ENCODE measurements around the gene MAD1L1.
"Not testable (repeated sequence)": the region's sequence is repeated elsewhere in the genome, so short reads cannot be mapped to it uniquely, and the experiment has no call there.

MAD1L1 gene

DNA sequence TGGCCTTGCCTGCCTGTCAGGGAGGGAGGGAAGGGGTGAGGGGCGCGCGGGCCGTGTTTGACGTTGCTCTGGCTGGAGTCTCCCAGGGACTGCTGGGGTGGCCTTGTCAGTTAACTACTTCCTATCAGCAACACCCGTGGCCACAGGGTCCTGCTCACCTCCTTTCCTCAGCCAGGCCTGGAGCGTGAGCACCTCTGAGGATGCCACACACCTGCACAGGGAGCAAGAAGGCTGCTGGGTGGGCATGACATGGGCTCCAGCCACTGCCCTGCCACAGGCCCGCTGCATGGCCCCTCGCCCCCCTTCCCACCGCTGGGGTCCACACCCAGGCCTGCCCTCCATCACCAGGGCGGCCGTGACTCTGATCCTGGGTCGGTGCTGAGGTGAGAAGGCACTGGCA lies 350.3 kb downstream of the MAD1L1 start:
- H3K4me3 ChIP-seq (ENCODE audit: low read depth, low read length) = no peak overlapping the region
- no peaks in the 10 kb centered on the region for H3K9me3 ChIP-seq (ENCODE audit: control insufficient read depth, insufficient read depth, low read length)
- no peaks in the 10 kb centered on the region for H3K27me3 ChIP-seq (ENCODE audit: control insufficient read depth, insufficient read depth, low read length)
- H3K36me3 ChIP-seq (ENCODE audit: control insufficient read depth, insufficient read depth, low read length) = peaks cover 13% of the 10 kb centered on the region
- no peaks in the 10 kb centered on the region for H3K4me1 ChIP-seq (ENCODE audit: control insufficient read depth, insufficient read depth, low read length)
- H3K9ac ChIP-seq (ENCODE audit: low read depth, low read length) = no peak overlapping the region

DNA sequence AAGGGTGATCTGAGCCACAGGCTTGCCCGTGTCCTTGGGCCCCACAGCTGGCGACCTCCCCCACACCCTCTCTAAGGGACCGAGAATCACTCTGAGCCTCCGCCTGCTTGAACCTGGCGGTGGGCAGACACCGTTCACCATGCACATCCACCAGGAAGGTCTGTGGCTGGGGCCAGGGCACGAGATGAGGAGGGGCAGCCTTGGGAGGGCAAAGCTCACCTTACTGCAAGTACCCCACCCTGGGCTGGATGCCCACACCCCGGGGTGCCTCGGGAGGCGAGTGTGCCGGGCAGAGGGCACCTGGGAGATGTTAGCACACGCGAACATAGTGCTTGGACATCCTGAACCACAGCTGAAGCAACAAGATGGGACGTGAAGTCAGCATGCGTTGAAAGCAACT lies 350.8 kb downstream of the MAD1L1 start:
- Histone ChIP-seq H3K4me3 (ENCODE audit: low read depth, low read length) (no peak overlapping the region), H3K4me1 (ENCODE audit: control insufficient read depth, insufficient read depth, low read length) (no peaks in the 10 kb centered on the region), H3K27me3 (ENCODE audit: control insufficient read depth, insufficient read depth, low read length) (no peaks in the 10 kb centered on the region), H3K9ac (ENCODE audit: low read depth, low read length) (no peak overlapping the region), H3K36me3 (ENCODE audit: control insufficient read depth, insufficient read depth, low read length) (peaks cover 8% of the 10 kb centered on the region), H3K9me3 (ENCODE audit: control insufficient read depth, insufficient read depth, low read length) (no peaks in the 10 kb centered on the region)

DNA sequence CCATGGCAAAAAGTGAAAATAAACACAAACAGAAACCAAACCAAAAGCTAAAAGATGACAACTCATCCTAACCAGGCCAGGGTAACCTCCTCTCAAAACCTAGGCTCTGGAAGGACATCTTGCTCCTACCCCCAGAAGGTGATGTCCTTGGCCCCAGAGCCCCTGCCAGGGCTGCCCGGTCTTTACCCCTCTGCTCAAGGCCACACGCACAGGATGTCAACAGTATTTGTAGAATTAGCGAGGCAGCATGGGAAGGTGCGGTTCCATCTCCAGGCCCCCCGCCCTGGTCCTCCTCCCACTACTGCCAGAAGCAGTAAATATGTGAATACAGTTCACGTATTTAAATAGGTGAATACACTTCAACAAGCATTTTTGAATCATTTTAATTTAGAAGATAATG lies 356.1 kb downstream of the MAD1L1 start:
- H3K4me3 ChIP-seq (ENCODE audit: low read depth, low read length); H3K9me3 ChIP-seq (ENCODE audit: control insufficient read depth, insufficient read depth, low read length); H3K4me1 ChIP-seq (ENCODE audit: control insufficient read depth, insufficient read depth, low read length); H3K27me3 ChIP-seq (ENCODE audit: control insufficient read depth, insufficient read depth, low read length); H3K9ac ChIP-seq (ENCODE audit: low read depth, low read length); H3K36me3 ChIP-seq (ENCODE audit: control insufficient read depth, insufficient read depth, low read length): not testable (repeated sequence)

DNA sequence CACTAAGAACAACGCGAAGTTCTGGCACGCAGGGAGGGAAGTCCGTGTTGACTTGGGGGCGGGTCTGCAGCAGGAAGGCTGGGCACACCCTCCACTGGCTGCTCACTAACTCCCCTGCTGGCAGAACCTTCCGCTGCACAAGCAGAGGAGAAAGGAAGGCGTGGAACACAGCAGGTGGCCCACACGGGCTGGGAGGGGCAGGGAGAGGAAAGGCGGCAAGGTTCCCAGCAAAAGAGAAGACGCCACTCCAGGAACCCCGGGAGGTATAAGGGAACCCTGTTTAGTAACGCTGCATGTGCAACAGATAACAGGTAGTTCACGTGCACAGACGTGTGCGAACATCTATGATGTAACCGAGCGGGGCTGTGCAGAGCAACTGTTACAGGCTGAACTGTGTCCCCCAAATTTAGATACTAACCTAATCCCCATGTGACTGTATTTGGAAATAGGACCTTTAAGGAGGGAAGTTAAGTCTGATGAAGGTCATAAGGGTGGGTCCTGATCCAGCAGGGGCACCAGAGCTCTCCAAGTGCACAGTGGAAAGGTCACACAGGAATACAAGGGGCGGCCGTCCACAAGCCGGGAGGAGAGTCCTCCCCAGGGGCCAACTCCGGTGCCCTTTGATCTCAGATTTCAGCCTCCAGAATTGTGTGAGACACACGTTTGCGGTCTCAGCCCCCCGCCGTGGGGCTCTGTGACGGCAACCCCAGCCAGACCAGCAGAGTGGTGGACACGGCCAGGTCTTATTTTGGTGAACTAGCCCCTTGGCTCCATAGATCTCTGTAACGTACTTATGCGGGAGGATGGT lies 357.1 kb downstream of the MAD1L1 start:
- not testable (repeated sequence) for H3K4me1 ChIP-seq (ENCODE audit: control insufficient read depth, insufficient read depth, low read length); H3K4me3 ChIP-seq (ENCODE audit: low read depth, low read length); H3K27me3 ChIP-seq (ENCODE audit: control insufficient read depth, insufficient read depth, low read length); H3K9me3 ChIP-seq (ENCODE audit: control insufficient read depth, insufficient read depth, low read length); H3K36me3 ChIP-seq (ENCODE audit: control insufficient read depth, insufficient read depth, low read length); H3K9ac ChIP-seq (ENCODE audit: low read depth, low read length)

DNA sequence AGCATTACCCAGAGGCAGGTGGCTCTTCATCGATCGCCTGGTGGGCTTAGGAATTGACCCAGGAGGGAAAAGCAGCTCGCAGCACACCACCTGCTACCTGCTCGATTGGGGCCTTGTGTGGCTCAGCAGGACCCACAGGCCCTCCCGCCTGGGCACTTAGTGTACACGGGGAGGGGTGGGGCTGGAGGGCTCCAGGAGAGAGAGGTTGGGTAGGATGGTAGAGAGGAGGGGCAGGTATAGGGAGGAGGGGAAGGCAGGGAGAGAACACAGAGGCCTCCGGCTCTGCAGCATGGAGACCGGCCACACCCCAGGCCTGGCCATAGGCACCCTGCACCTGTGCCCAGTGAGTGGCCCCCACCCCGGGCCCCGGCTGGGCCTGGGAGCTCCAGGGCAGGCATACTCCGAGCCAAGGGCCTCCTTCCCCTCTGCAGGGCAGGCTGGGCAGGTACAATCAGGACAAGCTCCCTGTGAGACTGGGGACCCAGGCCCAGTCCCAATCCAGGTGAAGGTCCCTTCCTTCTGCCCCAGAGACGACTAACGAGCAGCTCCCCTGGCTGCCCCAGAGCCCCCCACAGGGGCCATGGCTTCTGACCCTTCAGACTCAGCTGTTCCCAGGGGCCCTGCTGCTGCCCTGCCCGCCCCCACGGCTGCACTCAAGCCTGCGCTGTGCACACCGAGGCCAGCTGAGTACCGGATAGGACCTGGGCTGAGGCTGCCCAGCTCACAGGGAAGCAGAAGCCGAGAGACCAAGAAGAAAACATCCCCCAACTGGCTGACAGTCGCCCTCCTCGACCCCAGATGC lies 358.0 kb downstream of the MAD1L1 start:
- not testable (repeated sequence) for H3K4me1 ChIP-seq (ENCODE audit: control insufficient read depth, insufficient read depth, low read length); H3K9me3 ChIP-seq (ENCODE audit: control insufficient read depth, insufficient read depth, low read length); H3K4me3 ChIP-seq (ENCODE audit: low read depth, low read length); H3K27me3 ChIP-seq (ENCODE audit: control insufficient read depth, insufficient read depth, low read length); H3K9ac ChIP-seq (ENCODE audit: low read depth, low read length); H3K36me3 ChIP-seq (ENCODE audit: control insufficient read depth, insufficient read depth, low read length)

DNA sequence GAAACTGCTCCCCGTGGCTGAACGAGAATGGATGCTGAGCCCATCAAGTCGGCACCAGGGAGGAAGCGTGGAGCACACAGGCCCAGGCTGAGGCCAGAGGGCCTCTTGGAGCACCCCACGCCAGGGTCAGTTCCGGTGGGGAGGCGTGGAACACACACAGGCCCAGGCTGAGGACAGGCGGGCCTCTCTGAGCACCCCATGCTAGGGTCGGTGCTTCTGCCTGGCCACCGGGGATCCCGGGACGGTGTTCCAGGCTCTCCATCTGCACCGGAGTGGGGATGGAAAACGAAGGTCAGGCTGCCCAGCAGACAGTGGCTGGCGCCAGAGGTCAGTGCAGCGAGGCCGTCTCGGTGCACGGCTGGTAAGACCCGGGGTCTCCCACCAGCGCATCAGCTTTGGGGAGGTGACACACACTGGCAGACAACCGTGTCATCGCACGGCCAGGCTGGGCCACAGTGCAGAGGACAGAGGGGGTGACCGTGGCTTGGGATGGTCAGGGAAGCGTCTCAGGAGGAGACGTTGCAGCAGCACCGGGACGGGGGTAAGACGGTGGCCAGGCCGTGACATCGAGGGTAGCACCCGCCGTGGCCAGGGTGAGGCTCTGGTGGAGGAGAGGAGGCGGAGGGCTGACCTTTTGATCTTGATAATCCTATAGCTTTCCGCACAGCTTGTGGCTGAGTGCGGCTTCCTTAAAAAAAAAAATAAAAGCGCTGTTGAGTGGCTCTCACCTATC lies 358.7 kb downstream of the MAD1L1 start:
- no peaks in the 10 kb centered on the region for H3K9me3 ChIP-seq (ENCODE audit: control insufficient read depth, insufficient read depth, low read length)
- no peaks in the 10 kb centered on the region for H3K27me3 ChIP-seq (ENCODE audit: control insufficient read depth, insufficient read depth, low read length)
- H3K36me3 ChIP-seq (ENCODE audit: control insufficient read depth, insufficient read depth, low read length) = peaks cover 7% of the 10 kb centered on the region
- H3K9ac ChIP-seq (ENCODE audit: low read depth, low read length) = no peak overlapping the region
- no peaks in the 10 kb centered on the region for H3K4me1 ChIP-seq (ENCODE audit: control insufficient read depth, insufficient read depth, low read length)
- H3K4me3 ChIP-seq (ENCODE audit: low read depth, low read length) = no peak overlapping the region

DNA sequence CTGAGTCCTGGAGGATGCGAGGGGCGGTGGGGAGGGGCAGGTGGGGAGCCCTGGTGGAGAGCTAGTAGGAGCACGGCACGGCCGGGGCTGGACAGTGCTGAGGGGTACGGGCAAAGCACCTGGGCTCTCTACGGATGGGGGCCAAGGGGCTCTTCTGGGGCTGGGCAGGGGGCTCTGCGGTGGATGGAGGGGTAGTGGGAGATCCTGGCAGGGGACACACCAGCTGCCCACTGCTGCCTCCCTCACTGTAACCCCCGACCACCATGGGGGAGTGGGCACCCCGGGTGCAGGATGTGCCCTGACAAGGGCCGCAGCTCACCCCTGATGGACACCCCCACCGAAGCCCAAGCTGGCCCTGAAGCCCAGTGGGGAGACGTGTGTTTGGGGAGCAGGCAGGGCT lies 359.3 kb downstream of the MAD1L1 start:
- H3K36me3 ChIP-seq (ENCODE audit: control insufficient read depth, insufficient read depth, low read length) = peaks cover 7% of the 10 kb centered on the region
- H3K4me1 ChIP-seq (ENCODE audit: control insufficient read depth, insufficient read depth, low read length) = no peaks in the 10 kb centered on the region
- H3K9ac ChIP-seq (ENCODE audit: low read depth, low read length) = no peak overlapping the region

DNA sequence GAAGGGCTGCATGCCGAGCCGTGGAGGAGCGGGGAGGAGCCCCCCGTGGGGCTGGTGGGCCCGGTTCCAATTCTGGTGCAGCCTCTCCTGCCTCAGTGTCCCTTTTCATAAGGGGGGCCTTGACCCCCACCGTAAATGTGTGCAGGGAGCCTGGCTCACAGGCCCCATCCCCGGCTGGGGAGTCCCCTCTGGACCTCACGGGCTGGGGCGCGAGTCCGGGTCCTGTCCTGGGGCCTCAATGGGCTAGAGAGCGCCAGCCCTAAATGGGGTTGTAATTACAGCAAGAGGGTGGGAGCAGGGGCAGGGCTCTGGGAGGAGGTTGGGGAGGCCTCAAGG lies 359.7 kb downstream of the MAD1L1 start:
- Histone ChIP-seq H3K36me3 (ENCODE audit: control insufficient read depth, insufficient read depth, low read length) (peaks cover 7% of the 10 kb centered on the region), H3K4me1 (ENCODE audit: control insufficient read depth, insufficient read depth, low read length) (no peaks in the 10 kb centered on the region), H3K27me3 (ENCODE audit: control insufficient read depth, insufficient read depth, low read length) (no peaks in the 10 kb centered on the region), H3K9ac (ENCODE audit: low read depth, low read length) (no peak overlapping the region), H3K4me3 (ENCODE audit: low read depth, low read length) (no peak overlapping the region), H3K9me3 (ENCODE audit: control insufficient read depth, insufficient read depth, low read length) (no peaks in the 10 kb centered on the region)

More for the DNA sequence above, 359.3 kb downstream of the MAD1L1 start:
- Histone ChIP-seq H3K9me3 (ENCODE audit: control insufficient read depth, insufficient read depth, low read length) (no peaks in the 10 kb centered on the region), H3K27me3 (ENCODE audit: control insufficient read depth, insufficient read depth, low read length) (no peaks in the 10 kb centered on the region), H3K4me3 (ENCODE audit: low read depth, low read length) (no peak overlapping the region)

DNA sequence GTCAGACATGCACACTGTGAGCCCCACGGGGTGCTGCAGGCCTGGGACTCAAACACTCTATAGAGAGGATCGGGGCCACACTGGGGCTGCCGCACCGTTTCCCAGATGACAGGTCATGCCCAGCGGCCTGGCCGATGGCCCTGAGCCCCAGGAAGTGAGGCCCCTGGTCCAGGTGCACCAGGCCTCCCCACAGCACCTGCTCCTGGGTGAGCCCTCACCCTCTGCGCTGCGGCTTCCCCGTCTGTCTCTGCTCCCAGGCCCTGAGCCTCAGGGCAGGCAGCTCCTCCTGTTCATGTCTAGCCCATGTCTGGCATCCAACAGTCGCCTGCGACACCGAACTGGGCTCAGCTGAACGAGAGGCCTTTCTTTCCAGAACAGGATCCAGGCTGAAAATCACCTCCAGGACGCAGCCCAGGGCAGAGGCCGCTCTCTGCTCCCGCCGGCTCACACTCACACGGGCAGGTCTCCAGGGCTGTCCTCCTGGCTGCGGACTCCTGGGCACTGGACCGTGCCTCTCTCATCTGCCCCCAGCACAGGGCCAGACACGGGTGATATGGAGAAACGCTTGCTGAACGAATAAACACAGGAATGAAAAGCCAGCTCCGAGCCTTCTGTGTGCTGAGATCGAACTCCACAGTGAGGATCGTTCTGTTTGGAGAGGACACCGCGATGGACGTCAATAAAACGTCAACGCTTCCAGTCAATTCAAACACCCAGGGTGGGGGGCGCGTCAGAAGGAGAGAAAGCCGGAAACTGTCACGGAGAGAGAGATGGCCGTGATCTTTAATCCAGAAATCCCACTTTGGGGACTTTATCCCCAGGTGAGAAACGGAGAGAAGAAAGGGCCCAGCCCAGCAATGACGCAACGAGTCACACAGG lies 360.3 kb downstream of the MAD1L1 start:
- H3K9ac ChIP-seq (ENCODE audit: low read depth, low read length) = no peak overlapping the region
- peaks cover 7% of the 10 kb centered on the region for H3K36me3 ChIP-seq (ENCODE audit: control insufficient read depth, insufficient read depth, low read length)
- no peaks in the 10 kb centered on the region for H3K9me3 ChIP-seq (ENCODE audit: control insufficient read depth, insufficient read depth, low read length)
- no peak overlapping the region for H3K4me3 ChIP-seq (ENCODE audit: low read depth, low read length)
- no peaks in the 10 kb centered on the region for H3K27me3 ChIP-seq (ENCODE audit: control insufficient read depth, insufficient read depth, low read length)
- H3K4me1 ChIP-seq (ENCODE audit: control insufficient read depth, insufficient read depth, low read length) = no peaks in the 10 kb centered on the region

DNA sequence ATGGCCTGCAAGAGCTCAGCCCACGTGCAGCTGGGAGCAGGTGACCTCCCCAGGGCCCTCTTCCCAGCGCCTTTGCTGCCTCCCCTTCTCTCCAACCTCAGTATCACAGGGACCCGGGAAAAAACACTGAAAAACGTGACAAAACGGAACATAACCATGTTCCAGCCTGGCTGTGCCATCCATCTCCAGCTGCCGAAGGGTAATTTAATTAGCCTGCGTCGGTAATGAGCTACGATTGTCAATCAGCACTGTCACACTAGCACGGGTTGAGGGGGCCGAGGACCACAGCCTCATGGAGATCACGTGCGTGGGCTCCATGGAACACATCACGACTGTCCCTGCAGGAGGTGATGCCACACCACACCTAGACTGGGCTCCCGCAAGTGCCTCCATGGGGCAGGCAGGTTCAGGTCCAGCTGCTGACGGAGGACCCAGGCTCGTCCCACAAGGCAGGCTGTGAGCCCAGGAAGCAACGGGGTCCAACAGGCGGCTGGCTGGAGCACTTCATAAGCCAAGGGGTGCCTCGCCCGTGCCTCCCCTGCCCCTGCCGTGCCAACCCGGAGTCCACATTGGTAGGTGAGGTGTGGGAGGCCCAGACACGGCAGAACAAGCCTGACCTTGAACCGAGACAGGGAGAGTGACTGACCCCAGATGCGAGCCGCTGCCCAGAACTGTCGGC lies 363.2 kb downstream of the MAD1L1 start:
- H3K9ac ChIP-seq (ENCODE audit: low read depth, low read length) = no peak overlapping the region
- H3K27me3 ChIP-seq (ENCODE audit: control insufficient read depth, insufficient read depth, low read length) = no peaks in the 10 kb centered on the region
- peaks cover 12% of the 10 kb centered on the region for H3K36me3 ChIP-seq (ENCODE audit: control insufficient read depth, insufficient read depth, low read length)
- no peak overlapping the region for H3K4me3 ChIP-seq (ENCODE audit: low read depth, low read length)
- no peaks in the 10 kb centered on the region for H3K9me3 ChIP-seq (ENCODE audit: control insufficient read depth, insufficient read depth, low read length)
- H3K4me1 ChIP-seq (ENCODE audit: control insufficient read depth, insufficient read depth, low read length) = no peaks in the 10 kb centered on the region
